SK-MEL-5 (cell line): Measurements from ENCODE around the gene ACBD6. TPM values are rescaled to one million over a fixed set of nuclear protein-coding genes. Genes with fewer than 3 reads are reported as not detected.
"Not testable (repeated sequence)": the region's sequence is repeated elsewhere in the genome, so short reads cannot be mapped to it uniquely, and the experiment has no call there.

Experiments
- DNase-seq: peaks from one replicate; pipeline ENCODE4 v3.0.0-alpha.2; 2016; ENCODE audit warnings: low read depth, low spot score
- in situ Hi-C: cut with HindIII; loops from 2 replicates; pipeline ENCODE4 v1.10.0; 2016; ENCODE audit warnings: low sequenced_read_pairs, high pct_unique_total_duplicates, low pct_unique_long_range_greater_than_20kb
- total RNA-seq: library from RNA; depleted of rRNA; stranded (reverse); fragments of >200 nt; shearing (Covaris generic); gene quantifications from 2 replicates; pipeline ENCODE4 v1.2.3, GENCODE V29; 2014

Gene ACBD6
- total RNA-seq, 1 experiment from 2014 or later, result 46.0 TPM

- DNase-seq, result peak; percentile 9
Observed at GRCh38 chr1:180505732-180506335, 3.5 kb upstream of the ACBD6 start.

GRCh38 chr1:180504186-180504585, 1.8 kb upstream of the ACBD6 start:
- DNase-seq, result no peak
- in situ Hi-C loops, result loop anchor here (25.0 kb wide), 1 partner anchor 358 kb away; no protein-coding TSS in a partner anchor

More at GRCh38 chr1:180505732-180506335, 3.5 kb upstream of the ACBD6 start:
- in situ Hi-C loops, result loop anchor here (25.0 kb wide), 1 partner anchor 356 kb away; no protein-coding TSS in a partner anchor

GRCh38 chr1:180503280-180503862, 994 bp upstream of the ACBD6 start:
- DNase-seq, result peak; percentile 46
- in situ Hi-C loops, result loop anchor here (25.0 kb wide), 1 partner anchor 359 kb away; no protein-coding TSS in a partner anchor

GRCh38 chr1:180501865-180502360, 464 bp downstream of the ACBD6 start:
- in situ Hi-C loops, result loop anchor here (25.0 kb wide), 1 partner anchor 360 kb away; no protein-coding TSS in a partner anchor
- peak; percentile 69 for DNase-seq

- in situ Hi-C loops, result loop anchor here (25.0 kb wide), 1 partner anchor 362 kb away; no protein-coding TSS in a partner anchor
- DNase-seq, result no peak
Observed at GRCh38 chr1:180500689-180501088, 1.7 kb downstream of the ACBD6 start.

- in situ Hi-C loops, result no loop called here
- no peak for DNase-seq
Observed at GRCh38 chr1:180498594-180498993, 3.8 kb downstream of the ACBD6 start.

- no peak for DNase-seq
- in situ Hi-C loops, result no loop called here
Observed at GRCh38 chr1:180497826-180498225, 4.6 kb downstream of the ACBD6 start.

GRCh38 chr1:180494370-180494769, 8.0 kb downstream of the ACBD6 start:
- no peak for DNase-seq
- in situ Hi-C loops, result no loop called here

GRCh38 chr1:180489976-180490375, 12.4 kb downstream of the ACBD6 start:
- in situ Hi-C loops, result no loop called here
- no peak for DNase-seq

GRCh38 chr1:180489313-180489712, 13.1 kb downstream of the ACBD6 start:
- no peak for DNase-seq
- in situ Hi-C loops, result no loop called here

GRCh38 chr1:180488661-180489060, 13.7 kb downstream of the ACBD6 start:
- no peak for DNase-seq
- in situ Hi-C loops, result no loop called here

- in situ Hi-C loops, result no loop called here
- DNase-seq, result no peak
Observed at GRCh38 chr1:180486092-180486491, 16.3 kb downstream of the ACBD6 start.

- in situ Hi-C loops, result no loop called here
- no peak for DNase-seq
Observed at GRCh38 chr1:180484490-180484889, 17.9 kb downstream of the ACBD6 start.

- in situ Hi-C loops, result no loop called here
- DNase-seq, result peak; percentile 66
Observed at GRCh38 chr1:180482425-180483275, 19.7 kb downstream of the ACBD6 start.

- in situ Hi-C loops, result no loop called here
- no peak for DNase-seq
Observed at GRCh38 chr1:180470031-180470430, 32.3 kb downstream of the ACBD6 start.

GRCh38 chr1:180468311-180468710, 34.1 kb downstream of the ACBD6 start:
- DNase-seq, result no peak
- in situ Hi-C loops, result no loop called here

- no peak for DNase-seq
- in situ Hi-C loops, result no loop called here
Observed at GRCh38 chr1:180462102-180462501, 40.3 kb downstream of the ACBD6 start.

GRCh38 chr1:180461682-180462081, 40.7 kb downstream of the ACBD6 start:
- in situ Hi-C loops, DNase-seq: not testable (repeated sequence)
